Pancreas (tissue), 10 donors: ENCODE measurements around the gene LAMC1. TPM values are rescaled to one million over a fixed set of nuclear protein-coding genes. Genes with fewer than 3 reads are reported as not detected.

ENCODE experiments used
- ATAC-seq, 4 donors: fragments of 200-7000 bp; cut with Tn5 transposase; one replicate each; pipeline versions ENCODE4 v1.8.0 to v1.9.1; 2020; ENCODE audit warnings: mild to moderate bottlenecking in 4 of 4, moderate library complexity in 4 of 4
- DNase-seq, 6 donors: peaks; one replicate each; pipeline ENCODE4 v3.0.0-alpha.2; 2020
- FAIRE-seq: peaks from 2 replicates; lab custom pipeline; 2012; peaks lifted over from hg19 to GRCh38; lab: Jason Lieb, UNC
- H3K27ac ChIP-seq, 4 donors: fragments of 200-600 bp; sonication (generic); 1 replicate in 3 of 4; 2 replicates in 1 of 4; pipeline versions ENCODE4 v1.5.0 to v1.8.0; 2020
- H3K27me3 ChIP-seq, 4 donors: fragments of 200-600 bp; one replicate each; pipeline ENCODE4 v1.8.0; 2021
- H3K36me3 ChIP-seq, 3 donors: fragments of 200-600 bp; sonication (generic) in 1 of 3; one replicate each; pipeline versions ENCODE4 v1.5.0 to v1.8.0; 2020 to 2021
- H3K4me1 ChIP-seq, 3 donors: fragments of 200-600 bp; one replicate each; pipeline ENCODE4 v1.8.0; 2021
- H3K4me3 ChIP-seq, 4 donors: fragments of 200-600 bp; sonication (generic) in 2 of 4; one replicate each; pipeline versions ENCODE4 v1.5.0 to v1.8.0; 2020 to 2021
- H3K9me3 ChIP-seq, 4 donors: fragments of 200-600 bp; one replicate each; pipeline ENCODE4 v1.8.0; 2021
- WGBS, 2 donors: extraction: QIAGEN DNeasy Blood & Tissue Kit; methylation state at CpG; one replicate each; pipeline ENCODE4 v1.1.7; 2013; 5-methylcytosine and 5-hydroxymethylcytosine counted together
- intact Hi-C, 3 donors: fragments of 100-400 bp; cut with DNase I; formaldehyde crosslinking; loops; one replicate each; pipeline versions ENCODE4 v1.11.1 to v1.14.2; 2022
- polyA plus RNA-seq, 2 donors: library from polyadenylated mRNA; stranded (reverse); fragments of 200-250 nt; gene quantifications; one replicate each; pipeline ENCODE4 v1.2.3, GENCODE V29; 2013
- total RNA-seq, 6 donors: library from RNA; stranded (reverse); fragmentation: NEBNext Ultra II Directional in 4 of 6; extraction: Animal tissue kit (Norgen Biotek cat#: 25700) in 4 of 6; gene quantifications; one replicate each; pipeline versions ENCODE4 v1.2.1 to v1.2.4, GENCODE V29; 2021 to 2023
- TF ChIP-seq, protein P1 (sequence below), 4 donors: fragments of 200-600 bp; sonication (generic) in 3 of 4; IDR thresholded peaks; one replicate each; pipeline versions ENCODE4 v1.5.0 to v1.8.0; 2021; ENCODE audit warnings: antibody characterized with exemption in 4 of 4
- donor health status: healthy with polysubstance abuse.
- donor health status: DM: no; HTN: no; CAD: no; lungs with moderate emphysema.
- donor health status: DM: no; HTN: no; CAD: no.
- donor health status: control.
- donor health status: control.
- donor health status: Bipolar disorder and iron deficiency.
- donor health status: DM: yes; HTN: yes; CAD: no.
- donor health status: DM: no; HTN: no; CAD: no.
- donor health status: DM: no; HTN: no; CAD: no.
- donor health status: DM: yes; HTN: yes; CAD: no.

Gene LAMC1
- total and polyA plus RNA-seq, 8 donors, result 11.2 to 50.1 (median 29.4) TPM

DNA sequence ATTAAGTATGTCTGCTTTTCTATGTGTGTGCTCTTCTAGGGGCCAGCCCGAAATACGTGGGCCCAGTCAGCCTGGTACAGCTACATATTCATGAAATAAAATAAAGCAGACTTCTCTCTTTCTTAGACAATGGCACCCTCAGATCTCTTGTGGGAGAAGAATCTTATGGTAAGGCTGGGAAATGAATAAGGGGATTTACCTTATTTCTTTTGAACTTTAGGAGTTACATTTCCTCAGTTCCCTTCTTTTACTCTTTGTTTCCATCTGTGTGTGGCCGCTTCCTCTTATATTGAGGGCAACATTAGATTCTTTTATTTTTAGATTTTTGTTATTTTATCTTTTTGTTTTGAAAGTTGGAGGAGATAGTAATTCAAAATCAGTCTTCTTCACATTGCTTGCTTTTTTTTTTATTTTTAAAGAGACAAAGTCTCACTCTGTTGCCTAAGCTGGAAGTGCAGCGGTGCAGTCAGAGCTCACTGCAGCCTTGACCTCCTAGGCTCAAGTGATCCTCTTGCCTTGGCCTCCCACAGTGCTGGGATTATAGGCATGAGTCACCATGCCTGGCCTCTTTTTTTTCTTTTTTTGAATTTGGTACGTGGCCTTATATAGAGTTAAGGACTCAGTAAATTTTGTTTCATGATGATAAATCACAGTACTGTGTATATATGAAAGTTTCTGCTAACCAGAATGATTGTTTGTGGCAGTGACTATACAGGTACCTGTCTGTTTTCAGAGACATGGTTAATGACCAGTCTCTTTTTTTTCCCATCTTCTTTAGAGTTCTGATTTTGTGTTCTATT, 9.1 kb downstream of the LAMC1 start:
- intact Hi-C loops, result no loop called here
- Histone ChIP-seq H3K36me3 (no peaks in the 10 kb centered on the region), H3K4me3 (no peak overlapping the region), H3K9me3 (no peaks in the 10 kb centered on the region), H3K27me3 (no peaks in the 10 kb centered on the region), H3K4me1 (peaks cover 0 to 3% (median 2%) of the 10 kb centered on the region in 3 donors), H3K27ac (no peak overlapping the region)
- no peak for FAIRE-seq
- WGBS, 2 donors, result 70 to 91% methylated on average over 5 of the region's 5 CpGs
- TF ChIP-seq, protein P1, sequence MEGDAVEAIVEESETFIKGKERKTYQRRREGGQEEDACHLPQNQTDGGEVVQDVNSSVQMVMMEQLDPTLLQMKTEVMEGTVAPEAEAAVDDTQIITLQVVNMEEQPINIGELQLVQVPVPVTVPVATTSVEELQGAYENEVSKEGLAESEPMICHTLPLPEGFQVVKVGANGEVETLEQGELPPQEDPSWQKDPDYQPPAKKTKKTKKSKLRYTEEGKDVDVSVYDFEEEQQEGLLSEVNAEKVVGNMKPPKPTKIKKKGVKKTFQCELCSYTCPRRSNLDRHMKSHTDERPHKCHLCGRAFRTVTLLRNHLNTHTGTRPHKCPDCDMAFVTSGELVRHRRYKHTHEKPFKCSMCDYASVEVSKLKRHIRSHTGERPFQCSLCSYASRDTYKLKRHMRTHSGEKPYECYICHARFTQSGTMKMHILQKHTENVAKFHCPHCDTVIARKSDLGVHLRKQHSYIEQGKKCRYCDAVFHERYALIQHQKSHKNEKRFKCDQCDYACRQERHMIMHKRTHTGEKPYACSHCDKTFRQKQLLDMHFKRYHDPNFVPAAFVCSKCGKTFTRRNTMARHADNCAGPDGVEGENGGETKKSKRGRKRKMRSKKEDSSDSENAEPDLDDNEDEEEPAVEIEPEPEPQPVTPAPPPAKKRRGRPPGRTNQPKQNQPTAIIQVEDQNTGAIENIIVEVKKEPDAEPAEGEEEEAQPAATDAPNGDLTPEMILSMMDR (IDR thresholded peaks at IDR 0.05), result no peak
- no peak for ATAC-seq
- no peak for DNase-seq

DNA sequence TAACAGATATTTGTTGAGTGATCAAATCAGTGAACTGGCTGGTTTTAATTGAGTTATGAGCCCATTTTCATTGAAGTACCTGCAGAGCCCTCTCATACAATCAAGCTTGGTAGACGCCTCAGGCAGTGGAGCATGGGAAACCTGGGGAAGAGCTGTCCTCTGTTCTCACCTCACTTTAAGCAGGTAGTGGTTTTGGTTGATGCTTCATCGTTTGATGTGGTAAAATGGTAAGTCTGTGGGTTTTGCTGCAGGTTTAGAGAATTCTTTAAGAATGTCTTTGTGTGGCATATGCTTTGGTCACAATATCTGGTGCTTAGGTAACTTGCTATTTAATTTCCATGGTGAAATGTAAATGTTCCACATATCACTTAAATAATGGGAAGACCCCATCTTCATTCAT, 10.0 kb downstream of the LAMC1 start:
- TF ChIP-seq, protein P1 (IDR thresholded peaks at IDR 0.05), result no peak
- Histone ChIP-seq H3K27ac (no peak overlapping the region), H3K4me1 (peaks cover 0 to 3% (median 0%) of the 10 kb centered on the region in 3 donors), H3K36me3 (no peaks in the 10 kb centered on the region), H3K9me3 (no peaks in the 10 kb centered on the region), H3K4me3 (no peak overlapping the region), H3K27me3 (no peaks in the 10 kb centered on the region)
- DNase-seq (no peak), FAIRE-seq (no peak), ATAC-seq (no peak)
- intact Hi-C loops, result no loop called here
- WGBS, 2 donors, result 92 to 95% methylated on average over 2 of the region's 2 CpGs

DNA sequence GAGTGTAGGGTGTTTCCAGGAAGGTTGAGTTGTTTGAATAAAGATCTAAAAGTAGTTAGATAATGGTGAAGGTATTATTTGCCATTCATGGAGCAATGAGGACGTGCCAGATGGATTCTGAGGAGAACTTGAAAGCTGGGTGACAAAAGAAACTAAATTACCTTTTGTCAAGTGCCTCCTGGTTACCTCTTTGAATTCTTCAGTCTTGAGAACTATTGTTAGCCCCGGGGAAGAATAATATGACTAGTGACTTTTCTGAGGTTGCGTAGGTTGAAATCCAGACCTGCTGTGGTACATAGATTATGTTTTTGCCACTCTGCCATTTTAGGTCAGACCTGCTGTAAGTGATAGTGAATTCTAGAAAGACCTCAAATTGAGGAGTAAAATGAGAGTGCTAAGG, 11.5 kb downstream of the LAMC1 start:
- Histone ChIP-seq H3K36me3 (no peaks in the 10 kb centered on the region), H3K4me3 (no peak overlapping the region), H3K27ac (no peak overlapping the region), H3K9me3 (no peaks in the 10 kb centered on the region), H3K4me1 (peaks cover 0 to 2% (median 0%) of the 10 kb centered on the region in 3 donors), H3K27me3 (no peaks in the 10 kb centered on the region)
- 77 to 90% methylated on average over 3 of the region's 3 CpGs for WGBS, 2 donors
- ATAC-seq (no peak), DNase-seq (no peak), FAIRE-seq (no peak)
- TF ChIP-seq, protein P1 (IDR thresholded peaks at IDR 0.05), result no peak
- intact Hi-C loops, result no loop called here

- FAIRE-seq, result no peak
- H3K36me3 ChIP-seq, result no peaks in the 10 kb centered on the region
- intact Hi-C loops, result no loop called here
- 86 to 89% methylated on average over 4 of the region's 4 CpGs for WGBS, 2 donors
- H3K4me3 ChIP-seq, result no peak overlapping the region
- ATAC-seq, result no peak
- no peaks in the 10 kb centered on the region for H3K9me3 ChIP-seq
- no peaks in the 10 kb centered on the region for H3K27me3 ChIP-seq
- DNase-seq, result no peak
- H3K27ac ChIP-seq, result no peak overlapping the region
- TF ChIP-seq, protein P1 (IDR thresholded peaks at IDR 0.05), result no peak
- peaks cover 0 to 8% (median 0%) of the 10 kb centered on the region in 3 donors for H3K4me1 ChIP-seq
Observed at GRCh38 chr1:183038333-183038866, 15.2 kb downstream of the LAMC1 start.

GRCh38 chr1:183038913-183039312, 15.7 kb downstream of the LAMC1 start:
- TF ChIP-seq, protein P1 (IDR thresholded peaks at IDR 0.05), result no peak
- ATAC-seq (no peak), FAIRE-seq (no peak), DNase-seq (no peak)
- Histone ChIP-seq H3K27ac (no peak overlapping the region), H3K4me1 (peaks cover 0 to 12% (median 0%) of the 10 kb centered on the region in 3 donors), H3K27me3 (no peaks in the 10 kb centered on the region), H3K36me3 (no peaks in the 10 kb centered on the region), H3K4me3 (no peak overlapping the region), H3K9me3 (no peaks in the 10 kb centered on the region)
- WGBS, 2 donors, result 94 to 97% methylated on average over 4 of the region's 4 CpGs
- intact Hi-C loops, result no loop called here
